ENCODE results near the gene GIPC3. TPM values are rescaled to one million over a fixed set of nuclear protein-coding genes. Genes with fewer than 3 reads are reported as not detected.

Gene GIPC3
- total and polyA plus RNA-seq, 5 donors from 2014 or later, result 0.10 to 0.52 TPM; not detected in 3

GRCh38 chr19:3606174-3606689 lies 21.0 kb downstream of the GIPC3 start:
- H3K4me1 Mint-ChIP-seq, result peaks cover 0 to 13% (median 7%) of the 10 kb centered on the region in 4 donors
- H3K27me3 Mint-ChIP-seq, result peaks cover 10% of the 10 kb centered on the region
- Histone ChIP-seq H3K4me1 (ENCODE audit: control insufficient read depth, insufficient read depth, low read length, poor library complexity, severe bottlenecking) (peaks cover 30% of the 10 kb centered on the region), H3K4me3 (ENCODE audit: low read depth, low read length) (no peak overlapping the region), H3K27me3 (ENCODE audit: control insufficient read depth, insufficient read depth, low read length) (peaks cover 9% of the 10 kb centered on the region), H3K9me3 (ENCODE audit: control insufficient read depth in 2 of 2, low read length in 2 of 2) (no peaks in the 10 kb centered on the region), H3K36me3 (ENCODE audit: control insufficient read depth, insufficient read depth, low read length) (no peaks in the 10 kb centered on the region), H3K27ac (ENCODE audit: insufficient read depth, low read length, poor library complexity, severe bottlenecking) (no peak overlapping the region)
- no peak overlapping the region for H3K4me3 Mint-ChIP-seq
- ATAC-seq (ENCODE audit: low read depth in 2 of 2) (peak; percentile 46 to 49), DNase-seq (peak in 1 of 3 donors; percentile 51)
- H3K36me3 Mint-ChIP-seq, result peaks cover 4% of the 10 kb centered on the region
- H3K27ac Mint-ChIP-seq, result no peak overlapping the region
- peaks cover 0 to 1% (median 0%) of the 10 kb centered on the region in 7 donors for H3K9me3 Mint-ChIP-seq

GRCh38 chr19:3606690-3607289 lies 21.5 kb downstream of the GIPC3 start, which contains the start of gene TBXA2R:
Gene TBXA2R, minus strand, starts transcription at chr19:3606875. Its CDS starts 6,241 bp downstream, at chr19:3600634.
- peaks cover 0 to 13% (median 7%) of the 10 kb centered on the region in 4 donors for H3K4me1 Mint-ChIP-seq
- peaks cover 10% of the 10 kb centered on the region for H3K27me3 Mint-ChIP-seq
- peaks cover 30% of the 10 kb centered on the region for H3K4me1 ChIP-seq (ENCODE audit: control insufficient read depth, insufficient read depth, low read length, poor library complexity, severe bottlenecking)
- peak within 1 kb of the TSS in 3 of 4 donors; percentile 36 to 76 (median 43) for H3K4me3 Mint-ChIP-seq
- peaks cover 4% of the 10 kb centered on the region for H3K36me3 ChIP-seq (ENCODE audit: control insufficient read depth, insufficient read depth, low read length)
- DNase-seq, result peak in 2 of 3 donors; percentile 20 to 21
- H3K9me3 Mint-ChIP-seq, result peaks cover 0 to 1% (median 0%) of the 10 kb centered on the region in 7 donors
- H3K4me3 ChIP-seq (ENCODE audit: low read depth, low read length), result no peak within 1 kb of the TSS
- no peak for ATAC-seq (ENCODE audit: low read depth in 2 of 2)
- no peak within 1 kb of the TSS for H3K27ac ChIP-seq (ENCODE audit: insufficient read depth, low read length, poor library complexity, severe bottlenecking)
- no peaks in the 10 kb centered on the region for H3K9me3 ChIP-seq (ENCODE audit: control insufficient read depth in 2 of 2, low read length in 2 of 2)
- peaks cover 4% of the 10 kb centered on the region for H3K36me3 Mint-ChIP-seq
- H3K27me3 ChIP-seq (ENCODE audit: control insufficient read depth, insufficient read depth, low read length), result peaks cover 9% of the 10 kb centered on the region
- H3K27ac Mint-ChIP-seq, result peak within 1 kb of the TSS in 1 of 3 donors; percentile 26

- H3K36me3 ChIP-seq (ENCODE audit: control insufficient read depth, insufficient read depth, low read length), result peaks cover 10% of the 10 kb centered on the region
- Mint-ChIP-seq H3K9me3 (peaks cover 0 to 1% (median 0%) of the 10 kb centered on the region in 7 donors), H3K27ac (peak overlapping the region; percentile 26 to 84 (median 56)), H3K27me3 (peaks cover 10% of the 10 kb centered on the region), H3K36me3 (peaks cover 8% of the 10 kb centered on the region), H3K4me3 (peak overlapping the region in 2 of 4 donors; percentile 36 to 76), H3K4me1 (peaks cover 0 to 13% (median 7%) of the 10 kb centered on the region in 4 donors)
- H3K27me3 ChIP-seq (ENCODE audit: control insufficient read depth, insufficient read depth, low read length), result peaks cover 9% of the 10 kb centered on the region
- H3K27ac ChIP-seq (ENCODE audit: insufficient read depth, low read length, poor library complexity, severe bottlenecking), result no peak overlapping the region
- H3K4me1 ChIP-seq (ENCODE audit: control insufficient read depth, insufficient read depth, low read length, poor library complexity, severe bottlenecking), result peaks cover 30% of the 10 kb centered on the region
- ATAC-seq (ENCODE audit: low read depth in 2 of 2), result no peak
- no peaks in the 10 kb centered on the region for H3K9me3 ChIP-seq (ENCODE audit: control insufficient read depth in 2 of 2, low read length in 2 of 2)
- no peak for DNase-seq
- H3K4me3 ChIP-seq (ENCODE audit: low read depth, low read length), result no peak overlapping the region
Measured at GRCh38 chr19:3607303-3608078, 22.2 kb downstream of the GIPC3 start.

GRCh38 chr19:3608079-3608641 lies 22.9 kb downstream of the GIPC3 start:
- H3K27ac Mint-ChIP-seq, result peak overlapping the region; percentile 56 to 84 (median 79)
- Histone ChIP-seq H3K36me3 (ENCODE audit: control insufficient read depth, insufficient read depth, low read length) (peaks cover 10% of the 10 kb centered on the region), H3K4me1 (ENCODE audit: control insufficient read depth, insufficient read depth, low read length, poor library complexity, severe bottlenecking) (peaks cover 30% of the 10 kb centered on the region), H3K27ac (ENCODE audit: insufficient read depth, low read length, poor library complexity, severe bottlenecking) (no peak overlapping the region), H3K9me3 (ENCODE audit: control insufficient read depth in 2 of 2, low read length in 2 of 2) (no peaks in the 10 kb centered on the region), H3K4me3 (ENCODE audit: low read depth, low read length) (no peak overlapping the region), H3K27me3 (ENCODE audit: control insufficient read depth, insufficient read depth, low read length) (peaks cover 9% of the 10 kb centered on the region)
- peaks cover 0 to 13% (median 7%) of the 10 kb centered on the region in 4 donors for H3K4me1 Mint-ChIP-seq
- ATAC-seq (ENCODE audit: low read depth in 2 of 2) (no peak), DNase-seq (no peak)
- H3K4me3 Mint-ChIP-seq, result peak overlapping the region in 1 of 4 donors; percentile 76
- peaks cover 0 to 1% (median 0%) of the 10 kb centered on the region in 7 donors for H3K9me3 Mint-ChIP-seq
- H3K27me3 Mint-ChIP-seq, result peaks cover 10% of the 10 kb centered on the region
- peaks cover 8% of the 10 kb centered on the region for H3K36me3 Mint-ChIP-seq

- peaks cover 10% of the 10 kb centered on the region for H3K27me3 Mint-ChIP-seq
- Histone ChIP-seq H3K27ac (ENCODE audit: insufficient read depth, low read length, poor library complexity, severe bottlenecking) (no peak overlapping the region), H3K9me3 (ENCODE audit: control insufficient read depth in 2 of 2, low read length in 2 of 2) (no peaks in the 10 kb centered on the region), H3K4me3 (ENCODE audit: low read depth, low read length) (no peak overlapping the region), H3K36me3 (ENCODE audit: control insufficient read depth, insufficient read depth, low read length) (peaks cover 13% of the 10 kb centered on the region), H3K4me1 (ENCODE audit: control insufficient read depth, insufficient read depth, low read length, poor library complexity, severe bottlenecking) (peaks cover 30% of the 10 kb centered on the region), H3K27me3 (ENCODE audit: control insufficient read depth, insufficient read depth, low read length) (peaks cover 9% of the 10 kb centered on the region)
- peaks cover 0 to 13% (median 7%) of the 10 kb centered on the region in 4 donors for H3K4me1 Mint-ChIP-seq
- H3K9me3 Mint-ChIP-seq, result peaks cover 0 to 1% (median 0%) of the 10 kb centered on the region in 7 donors
- no peak overlapping the region for H3K4me3 Mint-ChIP-seq
- H3K27ac Mint-ChIP-seq, result no peak overlapping the region
- DNase-seq (no peak), ATAC-seq (ENCODE audit: low read depth in 2 of 2) (no peak)
- H3K36me3 Mint-ChIP-seq, result peaks cover 11% of the 10 kb centered on the region
Measured at GRCh38 chr19:3608750-3609322, 23.6 kb downstream of the GIPC3 start.

GRCh38 chr19:3609779-3610719 lies 24.8 kb downstream of the GIPC3 start:
- DNase-seq, result no peak
- no peaks in the 10 kb centered on the region for H3K9me3 ChIP-seq (ENCODE audit: control insufficient read depth in 2 of 2, low read length in 2 of 2)
- Mint-ChIP-seq H3K9me3 (peaks cover 0 to 1% (median 0%) of the 10 kb centered on the region in 7 donors), H3K27me3 (peaks cover 10% of the 10 kb centered on the region), H3K27ac (no peak overlapping the region), H3K4me3 (no peak overlapping the region), H3K4me1 (peaks cover 0 to 11% (median 7%) of the 10 kb centered on the region in 4 donors), H3K36me3 (peaks cover 11% of the 10 kb centered on the region)
- H3K27ac ChIP-seq (ENCODE audit: insufficient read depth, low read length, poor library complexity, severe bottlenecking), result no peak overlapping the region
- H3K27me3 ChIP-seq (ENCODE audit: control insufficient read depth, insufficient read depth, low read length), result peaks cover 9% of the 10 kb centered on the region
- no peak for ATAC-seq (ENCODE audit: low read depth in 2 of 2)
- peaks cover 13% of the 10 kb centered on the region for H3K36me3 ChIP-seq (ENCODE audit: control insufficient read depth, insufficient read depth, low read length)
- peaks cover 22% of the 10 kb centered on the region for H3K4me1 ChIP-seq (ENCODE audit: control insufficient read depth, insufficient read depth, low read length, poor library complexity, severe bottlenecking)
- no peak overlapping the region for H3K4me3 ChIP-seq (ENCODE audit: low read depth, low read length)
